ENCODE data around the gene NUP133.

DNA sequence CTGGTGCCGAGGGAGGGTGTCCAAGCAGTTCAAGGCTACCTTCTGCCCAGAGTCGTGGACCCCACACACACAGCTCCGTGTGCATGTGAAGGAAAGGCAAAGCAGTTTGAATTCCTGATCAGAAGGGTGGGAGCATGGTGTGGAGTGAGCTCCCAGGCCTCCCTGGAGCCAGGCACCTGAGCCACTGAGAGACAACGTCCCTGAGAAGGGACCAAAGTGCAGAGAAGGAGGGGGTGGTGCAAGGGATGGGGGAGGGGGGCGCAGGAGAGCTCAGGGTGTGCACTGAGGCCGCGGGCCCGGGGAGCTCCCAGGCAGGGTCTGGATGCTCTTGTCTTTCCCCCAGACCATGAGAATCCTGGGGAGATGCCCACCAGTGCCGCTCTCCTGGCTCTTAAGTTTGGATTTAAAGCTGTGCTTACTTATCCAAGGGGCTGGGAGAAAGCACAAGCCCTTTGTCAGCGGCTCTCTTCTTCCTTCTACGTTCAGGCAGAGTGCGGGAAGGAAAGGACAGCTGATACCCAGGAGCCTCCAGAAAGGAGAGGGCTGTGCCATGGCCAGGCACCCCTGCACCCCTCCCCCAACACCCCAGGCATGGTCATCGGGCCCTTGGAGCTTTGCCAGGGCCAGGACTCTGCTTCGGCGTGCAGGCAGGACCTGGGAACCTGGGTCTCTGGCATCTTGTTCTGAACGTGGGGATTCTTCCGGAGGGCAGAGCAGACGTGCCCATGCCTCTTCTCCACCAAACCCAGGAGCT, 98.3 kb downstream of the NUP133 start:
- TF ChIP-seq POLR2A (IDR thresholded peaks at IDR 0.05): no peak
- TF ChIP-seq CTCF (IDR thresholded peaks at IDR 0.05 in 4 of 5, conservative IDR thresholded peaks at IDR 0.05 in 1 of 5): no peak

All from gastrocnemius medialis (tissue), 4 donors.